Activated B cell treated with CpG ODN at 0.5 μM for 24 hours (primary cell): ENCODE measurements around the gene NMNAT2. TPM values are rescaled to one million over a fixed set of nuclear protein-coding genes. Genes with fewer than 3 reads are reported as not detected.

Source experiments
- ATAC-seq: fragments of 200-7000 bp; cut with Tn5 transposase; one replicate; pipeline ENCODE4 v1.10.0; 2021; ENCODE audit warnings: low read depth, mild to moderate bottlenecking, moderate library complexity
- CTCF ChIA-PET: fragments of 350-600 bp; sonication (Branson Sonifier 250); formaldehyde crosslinking; loops from one replicate; lab custom pipeline; 2021; ENCODE audit warnings: antibody characterized with exemption; lab: Charles Lee
- POLR2A ChIA-PET: fragments of 350-600 bp; sonication (Branson Sonifier 250); formaldehyde crosslinking; loops from one replicate; lab custom pipeline; 2021; ENCODE audit warnings: antibody characterized with exemption; lab: Charles Lee
- DNase-seq: peaks from one replicate; pipeline ENCODE4 v3.0.0; 2022
- H3K27ac Mint-ChIP-seq: one replicate; pipeline ENCODE4 v1.8.0; 2020; ENCODE audit warnings: mixed read lengths
- H3K27me3 Mint-ChIP-seq: one replicate; pipeline ENCODE4 v1.8.0; 2021; ENCODE audit warnings: mixed read lengths
- H3K36me3 Mint-ChIP-seq: one replicate; pipeline ENCODE4 v1.8.0; 2021; ENCODE audit warnings: low read depth, mixed read lengths
- H3K4me1 Mint-ChIP-seq: one replicate; pipeline ENCODE4 v1.8.0; 2021; ENCODE audit warnings: mixed read lengths
- H3K4me3 Mint-ChIP-seq: one replicate; pipeline ENCODE4 v1.8.0; 2020; ENCODE audit warnings: mild to moderate bottlenecking, mixed read lengths
- H3K9me3 Mint-ChIP-seq: one replicate; pipeline ENCODE4 v1.8.0; 2020; ENCODE audit warnings: mixed read lengths
- CTCF ChIP-seq: fragments of 200-600 bp; IDR thresholded peaks from one replicate; pipeline ENCODE4 v1.8.0; 2022; ENCODE audit warnings: antibody characterized with exemption, mild to moderate bottlenecking
- intact Hi-C: fragments of 100-400 bp; cut with micrococcal nuclease; formaldehyde crosslinking; loops from one replicate; pipeline ENCODE4 v1.15.1; 2024
- total RNA-seq: library from RNA; stranded (reverse); gene quantifications from 2 replicates; pipeline ENCODE4 v1.2.3, GENCODE V29; 2022

NMNAT2 gene
- total RNA-seq, 1 donor from 2014 or later: not detected

DNA sequence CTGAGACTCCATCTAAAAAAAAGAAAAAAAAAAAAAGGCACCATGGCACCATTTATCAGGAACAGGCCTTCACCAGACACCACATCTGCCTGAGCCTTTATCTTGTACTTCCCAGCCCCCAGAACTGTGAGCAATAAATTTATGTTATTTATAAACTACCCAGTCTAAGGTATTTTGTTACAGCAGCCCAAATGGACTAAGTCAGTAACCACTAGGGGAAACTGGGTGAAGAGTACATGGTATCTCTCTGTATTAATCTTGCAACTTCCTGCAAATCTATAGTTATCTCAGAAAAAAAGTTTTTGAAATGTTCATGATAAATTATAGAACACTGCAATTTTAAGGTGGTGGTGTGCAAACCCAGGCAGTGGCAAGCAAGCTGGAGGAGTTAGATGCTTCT, 117.8 kb downstream of the NMNAT2 start:
- no peak for ATAC-seq
- Mint-ChIP-seq H3K4me1 (no peaks in the 10 kb centered on the region), H3K4me3 (no peak overlapping the region), H3K36me3 (no peaks in the 10 kb centered on the region), H3K27me3 (peaks cover 7% of the 10 kb centered on the region), H3K27ac (no peak overlapping the region), H3K9me3 (peaks cover 3% of the 10 kb centered on the region)
- POLR2A ChIA-PET: no interaction called here
- DNase-seq: no peak
- intact Hi-C loops: no loop called here
- CTCF ChIA-PET: no interaction called here
- no peak for TF ChIP-seq CTCF

- Mint-ChIP-seq H3K36me3 (no peaks in the 10 kb centered on the region), H3K27me3 (peaks cover 6% of the 10 kb centered on the region), H3K9me3 (peaks cover 3% of the 10 kb centered on the region), H3K4me3 (no peak overlapping the region), H3K4me1 (no peaks in the 10 kb centered on the region), H3K27ac (no peak overlapping the region)
- TF ChIP-seq CTCF: no peak
- ATAC-seq: no peak
- intact Hi-C loops: no loop called here
- DNase-seq: no peak
- POLR2A ChIA-PET: no interaction called here
- CTCF ChIA-PET: no interaction called here
These were observed 121.4 kb downstream of the NMNAT2 start for GRCh38 chr1:183296782-183297181.

GRCh38 chr1:183295521-183295920, 122.7 kb downstream of the NMNAT2 start:
- TF ChIP-seq CTCF: no peak
- H3K36me3 Mint-ChIP-seq: no peaks in the 10 kb centered on the region
- DNase-seq: no peak
- ChIA-PET CTCF (no interaction called here), POLR2A (no interaction called here)
- peaks cover 3% of the 10 kb centered on the region for H3K9me3 Mint-ChIP-seq
- no peak overlapping the region for H3K27ac Mint-ChIP-seq
- intact Hi-C loops: no loop called here
- peaks cover 6% of the 10 kb centered on the region for H3K27me3 Mint-ChIP-seq
- no peaks in the 10 kb centered on the region for H3K4me1 Mint-ChIP-seq
- ATAC-seq: no peak
- H3K4me3 Mint-ChIP-seq: no peak overlapping the region

DNA sequence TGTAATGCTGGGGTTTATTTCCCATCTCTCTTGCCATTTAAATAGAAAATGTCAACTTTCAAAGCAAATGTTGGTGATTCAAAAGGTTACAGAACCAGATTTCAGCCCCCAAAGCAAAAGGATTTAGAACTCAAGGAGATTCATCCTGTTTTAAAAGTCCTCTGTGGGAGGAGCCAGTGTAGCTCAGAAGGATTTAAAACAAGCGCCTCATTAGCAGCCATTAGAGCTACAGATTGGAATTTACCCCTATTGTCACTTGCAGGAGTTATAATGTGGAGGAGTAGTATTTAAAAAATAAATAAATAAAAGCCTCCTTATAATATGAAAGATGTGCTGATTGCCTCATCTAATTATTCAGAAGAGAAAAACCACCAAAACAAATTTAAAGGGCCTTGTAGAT, 124.3 kb downstream of the NMNAT2 start:
- no peak for TF ChIP-seq CTCF
- Mint-ChIP-seq H3K27ac (no peak overlapping the region), H3K36me3 (no peaks in the 10 kb centered on the region), H3K27me3 (peaks cover 8% of the 10 kb centered on the region), H3K4me1 (no peaks in the 10 kb centered on the region), H3K9me3 (peaks cover 3% of the 10 kb centered on the region), H3K4me3 (no peak overlapping the region)
- DNase-seq (no peak), ATAC-seq (no peak)
- CTCF ChIA-PET: no interaction called here
- intact Hi-C loops: no loop called here
- POLR2A ChIA-PET: no interaction called here

GRCh38 chr1:183293241-183293640, 124.9 kb downstream of the NMNAT2 start:
- peaks cover 11% of the 10 kb centered on the region for H3K27me3 Mint-ChIP-seq
- ATAC-seq (no peak), DNase-seq (no peak)
- TF ChIP-seq CTCF: no peak
- ChIA-PET CTCF (no interaction called here), POLR2A (no interaction called here)
- intact Hi-C loops: no loop called here
- no peak overlapping the region for H3K4me3 Mint-ChIP-seq
- no peaks in the 10 kb centered on the region for H3K4me1 Mint-ChIP-seq
- no peaks in the 10 kb centered on the region for H3K36me3 Mint-ChIP-seq
- H3K27ac Mint-ChIP-seq: no peak overlapping the region
- H3K9me3 Mint-ChIP-seq: no peaks in the 10 kb centered on the region
